HG03469 (cell line): ENCODE data around the gene ISCA2.

Experiments
- ATAC-seq: cut with Tn5 transposase; IDR thresholded peaks from one replicate; pipeline ENCODE4 v1.9.1; 2021; ENCODE audit warnings: mild to moderate bottlenecking, moderate library complexity, moderate number of reproducible peaks; ENCODE audit not compliant: unreplicated experiment

The ISCA2 gene

GRCh38 chr14:74480046-74480445, 13.5 kb upstream of the ISCA2 start:
- no peak for ATAC-seq

GRCh38 chr14:74482571-74482970, 11.0 kb upstream of the ISCA2 start:
- no peak for ATAC-seq

GRCh38 chr14:74483321-74483720, 10.2 kb upstream of the ISCA2 start:
- ATAC-seq, result no peak

- no peak for ATAC-seq
Observed at GRCh38 chr14:74486164-74486563, 7.4 kb upstream of the ISCA2 start.

- ATAC-seq, result no peak
Observed at GRCh38 chr14:74488786-74489397, 4.7 kb upstream of the ISCA2 start.

GRCh38 chr14:74490486-74490885, 3.1 kb upstream of the ISCA2 start:
- no peak for ATAC-seq

GRCh38 chr14:74491956-74492775, 1.4 kb upstream of the ISCA2 start:
- no peak for ATAC-seq

GRCh38 chr14:74492776-74493342, 706 bp upstream of the ISCA2 start, which contains the start of gene NPC2:
TSS of gene NPC2 (minus strand) at chr14:74493305. CDS start at chr14:74493274, 31 bp downstream.
- no peak for ATAC-seq

GRCh38 chr14:74495356-74495755, 1.8 kb downstream of the ISCA2 start:
- ATAC-seq, result no peak

- ATAC-seq, result no peak
Observed at GRCh38 chr14:74500417-74501134, 7.0 kb downstream of the ISCA2 start.

GRCh38 chr14:74501135-74501614, 7.6 kb downstream of the ISCA2 start:
- no peak for ATAC-seq

GRCh38 chr14:74501691-74502090, 8.1 kb downstream of the ISCA2 start:
- ATAC-seq, result no peak

- no peak for ATAC-seq
Observed at GRCh38 chr14:74502236-74503019, 8.9 kb downstream of the ISCA2 start.

- no peak for ATAC-seq
Observed at GRCh38 chr14:74503291-74503937, 9.8 kb downstream of the ISCA2 start.

- ATAC-seq, result no peak
Observed at GRCh38 chr14:74503938-74504335, 10.4 kb downstream of the ISCA2 start.

- no peak for ATAC-seq
Observed at GRCh38 chr14:74504412-74504811, 10.8 kb downstream of the ISCA2 start.

- no peak for ATAC-seq
Observed at GRCh38 chr14:74504874-74505720, 11.5 kb downstream of the ISCA2 start.

GRCh38 chr14:74505831-74506230, 12.3 kb downstream of the ISCA2 start:
- ATAC-seq, result no peak

- ATAC-seq, result no peak
Observed at GRCh38 chr14:74506411-74506851, 12.9 kb downstream of the ISCA2 start.
